Effector memory CD8-positive, alpha-beta T cell (primary cell): Measurements from ENCODE around the gene MSMO1.
A peak's percentile ranks its signal among the peaks of the same experiment; 100 is the strongest.

Experiments
- ATAC-seq: fragments of 150-1000 bp; cut with Tn5 transposase; replicated peaks from 2 replicates; pipeline ENCODE4 v1.10.0; 2021; ENCODE audit warnings: mild to moderate bottlenecking, moderate library complexity
- DNase-seq, 3 experiments: peaks; one replicate each; pipeline ENCODE4 v3.0.0; 2021
- H3K27ac Mint-ChIP-seq, 2 donors: one replicate each; pipeline ENCODE4 v1.8.0; 2022; ENCODE audit warnings: mild to moderate bottlenecking in 2 of 2, mixed read lengths in 2 of 2, moderate library complexity in 2 of 2
- H3K27me3 Mint-ChIP-seq, 2 donors: one replicate each; pipeline ENCODE4 v1.8.0; 2022; ENCODE audit warnings: mixed read lengths in 2 of 2
- H3K36me3 Mint-ChIP-seq: one replicate; pipeline ENCODE4 v1.8.0; 2022; ENCODE audit warnings: mild to moderate bottlenecking, moderate library complexity, mixed read lengths; ENCODE audit not compliant: insufficient read depth
- H3K4me1 Mint-ChIP-seq, 2 donors: one replicate each; pipeline ENCODE4 v1.8.0; 2022; ENCODE audit warnings: low read depth in 2 of 2, mixed read lengths in 2 of 2
- H3K4me3 Mint-ChIP-seq, 2 donors: one replicate each; pipeline ENCODE4 v1.8.0; 2022; ENCODE audit warnings: mild to moderate bottlenecking in 2 of 2, mixed read lengths in 2 of 2, moderate library complexity in 2 of 2
- H3K9me3 Mint-ChIP-seq, 2 donors: one replicate each; pipeline ENCODE4 v1.8.0; 2022; ENCODE audit warnings: mixed read lengths in 2 of 2

MSMO1 gene

DNA sequence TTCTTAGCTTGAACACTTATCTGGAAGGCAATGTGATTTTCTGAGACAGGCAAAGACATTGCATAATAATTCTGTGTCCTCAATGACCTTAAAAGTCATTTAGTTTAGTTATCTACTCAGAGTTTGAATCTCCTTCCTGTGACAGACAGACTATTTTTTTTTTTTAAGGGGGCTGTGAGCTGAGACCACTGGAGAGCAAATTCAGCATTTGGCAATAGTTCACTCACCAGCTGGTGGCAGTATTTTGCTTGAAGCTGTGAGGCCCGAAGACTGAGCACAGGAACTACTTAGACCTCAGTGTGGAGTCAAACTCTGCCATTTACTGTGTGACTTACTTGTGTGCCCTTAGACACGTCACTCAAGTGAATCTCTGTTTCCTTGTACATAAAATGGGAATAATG lies 28.4 kb downstream of the MSMO1 start:
- Mint-ChIP-seq H3K4me1 (no peaks in the 10 kb centered on the region), H3K9me3 (no peaks in the 10 kb centered on the region), H3K27me3 (peaks cover 44 to 72% of the 10 kb centered on the region in 2 donors), H3K36me3 (no peaks in the 10 kb centered on the region), H3K4me3 (no peak overlapping the region), H3K27ac (no peak overlapping the region)
- DNase-seq: no peak
- ATAC-seq: no peak

DNA sequence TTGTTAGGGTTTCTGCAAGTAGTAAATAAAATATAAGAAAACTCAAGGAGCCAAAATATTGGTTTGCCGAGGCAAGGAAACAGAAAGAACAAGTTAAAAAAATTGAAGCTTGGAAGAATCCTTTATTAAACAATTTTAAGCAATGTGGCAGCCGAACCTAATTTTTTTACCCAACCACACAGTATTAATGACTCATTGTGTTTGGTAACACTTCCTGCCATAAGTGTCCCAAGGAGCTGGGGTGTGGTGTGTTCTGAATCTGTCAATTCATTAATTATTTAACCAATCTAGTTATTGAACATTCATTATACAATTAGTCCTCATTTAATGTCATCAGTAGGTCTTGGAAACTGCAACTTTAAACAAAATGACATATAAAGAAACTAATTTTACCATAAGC lies 32.0 kb downstream of the MSMO1 start:
- no peaks in the 10 kb centered on the region for H3K36me3 Mint-ChIP-seq

GRCh38 chr4:165360041-165360695 lies 32.7 kb downstream of the MSMO1 start:
- Mint-ChIP-seq H3K36me3 (no peaks in the 10 kb centered on the region), H3K27me3 (peaks cover 39 to 65% of the 10 kb centered on the region in 2 donors)

More for the DNA sequence above, 32.0 kb downstream of the MSMO1 start:
- ATAC-seq (no peak), DNase-seq (no peak)
- Mint-ChIP-seq H3K9me3 (no peaks in the 10 kb centered on the region), H3K27me3 (peaks cover 39 to 67% of the 10 kb centered on the region in 2 donors), H3K4me1 (no peaks in the 10 kb centered on the region), H3K27ac (no peak overlapping the region), H3K4me3 (no peak overlapping the region)

DNA sequence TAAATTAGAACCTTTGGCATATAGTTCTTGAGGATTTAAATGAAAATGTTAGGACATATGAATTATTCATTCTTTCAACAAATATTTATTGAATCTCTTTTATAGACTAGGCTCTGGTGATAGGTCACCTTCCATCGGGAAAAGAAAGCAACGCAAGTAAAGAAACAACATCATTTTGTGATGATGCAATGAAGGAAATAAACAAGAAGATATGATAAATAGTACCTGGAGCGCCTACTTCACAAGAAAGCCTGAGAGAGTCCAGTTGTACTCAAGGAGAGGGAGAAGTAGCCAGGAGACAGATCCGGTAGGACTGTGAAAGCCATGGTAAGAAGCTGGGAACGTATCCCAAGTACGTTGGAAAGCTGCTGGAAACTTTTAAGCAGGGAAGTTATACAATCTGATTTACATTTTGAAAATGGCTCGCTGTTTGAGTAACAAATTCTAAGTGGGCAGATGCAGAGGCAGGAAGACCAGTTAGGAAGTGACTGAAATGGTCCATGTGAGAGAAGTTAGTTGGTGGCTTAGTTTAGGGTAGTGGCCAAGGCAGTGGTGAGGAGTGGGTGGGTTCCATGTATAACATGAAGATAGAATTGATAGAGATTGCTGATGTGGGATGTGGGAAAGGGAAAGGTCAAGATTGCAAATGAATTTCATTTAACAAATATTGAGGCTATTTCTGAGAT lies 33.7 kb downstream of the MSMO1 start:
- Mint-ChIP-seq H3K9me3 (no peaks in the 10 kb centered on the region), H3K27ac (no peak overlapping the region), H3K4me3 (no peak overlapping the region), H3K4me1 (no peaks in the 10 kb centered on the region), H3K36me3 (no peaks in the 10 kb centered on the region), H3K27me3 (peaks cover 39 to 57% of the 10 kb centered on the region in 2 donors)
- DNase-seq (no peak), ATAC-seq (no peak)

More at GRCh38 chr4:165360041-165360695, 32.7 kb downstream of the MSMO1 start:
- no peaks in the 10 kb centered on the region for H3K4me1 Mint-ChIP-seq
- no peak for DNase-seq
- no peak overlapping the region for H3K27ac Mint-ChIP-seq
- no peak overlapping the region for H3K4me3 Mint-ChIP-seq
- no peak for ATAC-seq
- H3K9me3 Mint-ChIP-seq: no peaks in the 10 kb centered on the region

- DNase-seq (no peak), ATAC-seq (no peak)
- Mint-ChIP-seq H3K27ac (no peak overlapping the region), H3K27me3 (peaks cover 39 to 57% of the 10 kb centered on the region in 2 donors), H3K4me1 (no peaks in the 10 kb centered on the region), H3K9me3 (no peaks in the 10 kb centered on the region), H3K4me3 (no peak overlapping the region), H3K36me3 (no peaks in the 10 kb centered on the region)
These were observed 34.3 kb downstream of the MSMO1 start for GRCh38 chr4:165361810-165362209.

GRCh38 chr4:165364452-165365080 lies 37.1 kb downstream of the MSMO1 start:
- DNase-seq (no peak), ATAC-seq (no peak)
- no peaks in the 10 kb centered on the region for H3K9me3 Mint-ChIP-seq
- H3K4me1 Mint-ChIP-seq: no peaks in the 10 kb centered on the region
- no peak overlapping the region for H3K27ac Mint-ChIP-seq
- H3K27me3 Mint-ChIP-seq: peaks cover 27 to 32% of the 10 kb centered on the region in 2 donors
- no peak overlapping the region for H3K4me3 Mint-ChIP-seq
- H3K36me3 Mint-ChIP-seq: no peaks in the 10 kb centered on the region

DNA sequence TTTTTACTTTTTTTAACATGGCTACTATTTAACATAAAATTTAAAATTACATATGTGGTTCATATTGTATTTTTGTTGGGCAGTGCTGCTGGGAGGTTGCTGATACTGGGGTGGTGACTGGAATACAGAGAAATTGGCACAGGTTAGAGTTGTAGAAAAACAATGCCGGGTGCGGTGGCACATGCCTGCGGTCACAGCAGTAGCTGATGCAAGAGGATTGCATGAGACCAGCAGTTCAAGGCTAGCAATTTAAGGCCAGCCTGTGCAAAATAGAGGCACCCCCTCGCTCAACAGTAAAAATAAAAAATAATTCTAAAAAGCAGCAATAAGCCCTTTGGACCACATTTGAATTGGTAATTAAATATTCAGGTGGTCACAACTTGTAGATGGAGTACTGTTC lies 39.6 kb downstream of the MSMO1 start:
- H3K4me1 Mint-ChIP-seq: no peaks in the 10 kb centered on the region
- no peak overlapping the region for H3K4me3 Mint-ChIP-seq
- H3K27me3 Mint-ChIP-seq: peaks cover 6 to 10% of the 10 kb centered on the region in 2 donors
- no peak for DNase-seq
- no peak overlapping the region for H3K27ac Mint-ChIP-seq
- no peaks in the 10 kb centered on the region for H3K9me3 Mint-ChIP-seq
- ATAC-seq: no peak
- H3K36me3 Mint-ChIP-seq: no peaks in the 10 kb centered on the region

GRCh38 chr4:165368114-165368513 lies 40.6 kb downstream of the MSMO1 start:
- Mint-ChIP-seq H3K27me3 (peaks cover 2 to 4% of the 10 kb centered on the region in 2 donors), H3K27ac (no peak overlapping the region), H3K36me3 (no peaks in the 10 kb centered on the region), H3K9me3 (no peaks in the 10 kb centered on the region), H3K4me3 (no peak overlapping the region), H3K4me1 (no peaks in the 10 kb centered on the region)
- no peak for DNase-seq
- no peak for ATAC-seq

- ATAC-seq (no peak), DNase-seq (no peak)
- H3K27ac Mint-ChIP-seq: no peak overlapping the region
- H3K4me1 Mint-ChIP-seq: no peaks in the 10 kb centered on the region
- H3K27me3 Mint-ChIP-seq: peaks cover 0 to 1% of the 10 kb centered on the region in 2 donors
- no peak overlapping the region for H3K4me3 Mint-ChIP-seq
- no peaks in the 10 kb centered on the region for H3K9me3 Mint-ChIP-seq
- no peaks in the 10 kb centered on the region for H3K36me3 Mint-ChIP-seq
These were observed 41.1 kb downstream of the MSMO1 start for GRCh38 chr4:165368567-165368966.

DNA sequence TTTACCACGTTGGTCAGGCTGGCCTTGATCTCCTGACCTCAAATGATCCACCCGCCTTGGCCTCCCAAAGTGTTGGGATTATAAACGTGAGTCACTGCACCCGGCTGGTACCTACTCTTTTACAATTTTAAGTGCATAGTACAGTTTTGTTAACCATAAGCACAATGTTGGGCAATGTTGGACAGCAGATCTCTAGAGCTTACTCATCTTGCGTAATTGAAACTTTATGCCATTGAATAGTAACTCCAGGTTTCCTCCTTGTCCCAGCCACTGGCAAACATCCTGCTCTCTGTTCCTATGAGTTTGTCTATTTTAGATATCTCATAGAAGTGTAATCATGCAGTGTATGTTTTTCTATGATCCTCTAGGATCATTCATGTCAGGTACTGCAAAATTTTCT lies 42.1 kb downstream of the MSMO1 start:
- no peak overlapping the region for H3K27ac Mint-ChIP-seq
- H3K4me1 Mint-ChIP-seq: no peaks in the 10 kb centered on the region
- ATAC-seq: no peak
- H3K36me3 Mint-ChIP-seq: no peaks in the 10 kb centered on the region
- no peak for DNase-seq
- no peak overlapping the region for H3K4me3 Mint-ChIP-seq
- no peaks in the 10 kb centered on the region for H3K9me3 Mint-ChIP-seq
- H3K27me3 Mint-ChIP-seq: peaks cover 9 to 11% of the 10 kb centered on the region in 2 donors

GRCh38 chr4:165370530-165370929 lies 43.1 kb downstream of the MSMO1 start:
- ATAC-seq: no peak
- Mint-ChIP-seq H3K4me3 (no peak overlapping the region), H3K9me3 (no peaks in the 10 kb centered on the region), H3K27ac (no peak overlapping the region), H3K36me3 (no peaks in the 10 kb centered on the region), H3K4me1 (no peaks in the 10 kb centered on the region), H3K27me3 (peaks cover 19 to 21% of the 10 kb centered on the region in 2 donors)
- DNase-seq: no peak

- no peaks in the 10 kb centered on the region for H3K9me3 Mint-ChIP-seq
- no peak overlapping the region for H3K4me3 Mint-ChIP-seq
- H3K27ac Mint-ChIP-seq: no peak overlapping the region
- DNase-seq (no peak), ATAC-seq (no peak)
- H3K4me1 Mint-ChIP-seq: peaks cover 0 to 2% of the 10 kb centered on the region in 2 donors
- H3K36me3 Mint-ChIP-seq: no peaks in the 10 kb centered on the region
- peaks cover 53 to 54% of the 10 kb centered on the region in 2 donors for H3K27me3 Mint-ChIP-seq
These were observed 48.0 kb downstream of the MSMO1 start for GRCh38 chr4:165375465-165375864.

DNA sequence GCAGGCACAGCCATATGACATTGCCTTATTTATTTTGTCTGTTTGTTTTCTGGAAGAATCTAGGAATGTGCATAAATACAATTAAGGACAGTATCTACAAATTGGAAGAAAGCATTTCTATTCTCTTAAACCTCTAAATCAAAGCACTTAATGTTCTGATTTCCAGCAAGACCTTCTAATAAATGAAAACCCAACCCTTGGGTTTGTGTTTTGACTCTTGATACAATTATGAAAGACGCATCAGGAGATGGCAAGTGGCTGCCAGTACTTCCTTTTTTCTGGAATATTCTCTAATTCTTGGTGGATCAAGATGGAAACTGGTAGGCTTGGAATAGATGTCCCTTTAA lies 50.9 kb downstream of the MSMO1 start:
- Mint-ChIP-seq H3K27me3 (peaks cover 67 to 75% of the 10 kb centered on the region in 2 donors), H3K36me3 (no peaks in the 10 kb centered on the region), H3K4me1 (peaks cover 0 to 2% of the 10 kb centered on the region in 2 donors), H3K4me3 (peak overlapping the region; percentile 53 to 57), H3K9me3 (no peaks in the 10 kb centered on the region), H3K27ac (no peak overlapping the region)
- ATAC-seq (no peak), DNase-seq (no peak)
